ENCODE data around the gene RSKR.

- TF ChIP-seq CTCF (IDR thresholded peaks at IDR 0.05) (no peak), POLR2A (IDR thresholded peaks at IDR 0.05) (no peak)
These were observed 50.5 kb downstream of the RSKR start for GRCh38 chr17:28563475-28563874.
